ENCODE results near the gene MTCL3.

DNA sequence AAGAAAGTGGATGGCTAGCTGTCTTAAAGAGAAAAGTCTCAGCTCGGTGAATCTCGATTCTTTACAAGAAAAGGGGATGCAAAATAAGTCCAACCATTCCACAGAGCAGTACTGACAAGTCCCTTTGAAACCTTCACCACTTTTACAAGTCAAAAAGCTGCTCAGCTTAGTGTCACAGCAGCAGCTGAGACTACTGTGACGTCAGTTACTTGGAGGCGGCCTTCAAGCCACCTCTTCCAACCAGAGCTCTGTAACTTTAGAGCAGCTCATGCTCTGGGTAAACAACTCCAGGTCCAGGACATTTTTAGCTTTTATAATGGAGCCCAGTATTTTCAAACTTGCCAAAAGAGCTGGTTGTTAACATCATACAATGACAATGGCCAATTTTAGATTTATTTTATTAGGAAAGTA lies 59.9 kb downstream of the MTCL3 start, which contains the start of gene KIAA0408:
- TF ChIP-seq POLR2A (IDR thresholded peaks at IDR 0.05) (no peak), POLR2AphosphoS5 (IDR thresholded peaks at IDR 0.05) (no peak)
- TF ChIP-seq, protein P1, sequence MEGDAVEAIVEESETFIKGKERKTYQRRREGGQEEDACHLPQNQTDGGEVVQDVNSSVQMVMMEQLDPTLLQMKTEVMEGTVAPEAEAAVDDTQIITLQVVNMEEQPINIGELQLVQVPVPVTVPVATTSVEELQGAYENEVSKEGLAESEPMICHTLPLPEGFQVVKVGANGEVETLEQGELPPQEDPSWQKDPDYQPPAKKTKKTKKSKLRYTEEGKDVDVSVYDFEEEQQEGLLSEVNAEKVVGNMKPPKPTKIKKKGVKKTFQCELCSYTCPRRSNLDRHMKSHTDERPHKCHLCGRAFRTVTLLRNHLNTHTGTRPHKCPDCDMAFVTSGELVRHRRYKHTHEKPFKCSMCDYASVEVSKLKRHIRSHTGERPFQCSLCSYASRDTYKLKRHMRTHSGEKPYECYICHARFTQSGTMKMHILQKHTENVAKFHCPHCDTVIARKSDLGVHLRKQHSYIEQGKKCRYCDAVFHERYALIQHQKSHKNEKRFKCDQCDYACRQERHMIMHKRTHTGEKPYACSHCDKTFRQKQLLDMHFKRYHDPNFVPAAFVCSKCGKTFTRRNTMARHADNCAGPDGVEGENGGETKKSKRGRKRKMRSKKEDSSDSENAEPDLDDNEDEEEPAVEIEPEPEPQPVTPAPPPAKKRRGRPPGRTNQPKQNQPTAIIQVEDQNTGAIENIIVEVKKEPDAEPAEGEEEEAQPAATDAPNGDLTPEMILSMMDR (IDR thresholded peaks at IDR 0.05 in 8 of 11, conservative IDR thresholded peaks at IDR 0.05 in 3 of 11), result no peak

Measured in spleen (tissue), 7 donors.